ENCODE measurements around the gene NSD2. TPM values are rescaled to one million over a fixed set of nuclear protein-coding genes. Genes with fewer than 3 reads are reported as not detected.

Gene NSD2
- total RNA-seq, 2 donors from 2014 or later: 80.1 to 176 TPM

DNA sequence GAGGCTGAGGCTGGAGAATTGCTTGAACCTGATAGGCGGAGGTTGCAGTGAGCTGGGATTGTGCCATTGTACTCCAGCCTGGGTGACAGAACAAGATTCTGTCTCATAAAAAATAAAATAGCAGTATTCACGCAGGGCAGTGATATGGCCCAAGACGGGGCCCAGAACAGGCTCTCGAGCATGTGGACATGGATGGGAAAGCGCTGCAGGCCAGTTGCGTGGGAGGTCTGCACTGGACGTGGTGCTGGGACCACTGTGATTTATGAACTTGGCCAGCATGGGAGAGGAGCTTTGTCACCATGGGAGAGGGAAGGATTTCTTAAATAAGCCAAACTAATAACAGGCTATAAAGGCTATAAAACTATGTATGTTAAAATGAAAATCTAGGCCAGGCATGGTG lies 51.6 kb downstream of the NSD2 start:
- peaks cover 6% of the 10 kb centered on the region for H3K36me3 ChIP-seq

GRCh38 chr4:1927675-1928074 lies 56.5 kb downstream of the NSD2 start:
- TF ChIP-seq CTCF (IDR thresholded peaks at IDR 0.05): no peak
- Histone ChIP-seq H3K27ac (no peak overlapping the region), H3K36me3 (peaks cover 1% of the 10 kb centered on the region), H3K4me1 (no peaks in the 10 kb centered on the region), H3K4me3 (no peak overlapping the region), H3K9me3 (no peaks in the 10 kb centered on the region), H3K9ac (ENCODE audit: low read depth in 2 of 2, low read length in 2 of 2) (no peak overlapping the region), H3K27me3 (no peaks in the 10 kb centered on the region)
- DNase-seq: no peak
- intact Hi-C loops (cut with DNase I): no loop called here

More for the DNA sequence above, 51.6 kb downstream of the NSD2 start:
- Histone ChIP-seq H3K9me3 (no peaks in the 10 kb centered on the region), H3K4me1 (no peaks in the 10 kb centered on the region), H3K4me3 (no peak overlapping the region), H3K27me3 (no peaks in the 10 kb centered on the region), H3K9ac (ENCODE audit: low read depth in 2 of 2, low read length in 2 of 2) (no peak overlapping the region), H3K27ac (no peak overlapping the region)
- intact Hi-C loops (cut with DNase I): no loop called here
- TF ChIP-seq CTCF (IDR thresholded peaks at IDR 0.05): no peak
- no peak for DNase-seq

DNA sequence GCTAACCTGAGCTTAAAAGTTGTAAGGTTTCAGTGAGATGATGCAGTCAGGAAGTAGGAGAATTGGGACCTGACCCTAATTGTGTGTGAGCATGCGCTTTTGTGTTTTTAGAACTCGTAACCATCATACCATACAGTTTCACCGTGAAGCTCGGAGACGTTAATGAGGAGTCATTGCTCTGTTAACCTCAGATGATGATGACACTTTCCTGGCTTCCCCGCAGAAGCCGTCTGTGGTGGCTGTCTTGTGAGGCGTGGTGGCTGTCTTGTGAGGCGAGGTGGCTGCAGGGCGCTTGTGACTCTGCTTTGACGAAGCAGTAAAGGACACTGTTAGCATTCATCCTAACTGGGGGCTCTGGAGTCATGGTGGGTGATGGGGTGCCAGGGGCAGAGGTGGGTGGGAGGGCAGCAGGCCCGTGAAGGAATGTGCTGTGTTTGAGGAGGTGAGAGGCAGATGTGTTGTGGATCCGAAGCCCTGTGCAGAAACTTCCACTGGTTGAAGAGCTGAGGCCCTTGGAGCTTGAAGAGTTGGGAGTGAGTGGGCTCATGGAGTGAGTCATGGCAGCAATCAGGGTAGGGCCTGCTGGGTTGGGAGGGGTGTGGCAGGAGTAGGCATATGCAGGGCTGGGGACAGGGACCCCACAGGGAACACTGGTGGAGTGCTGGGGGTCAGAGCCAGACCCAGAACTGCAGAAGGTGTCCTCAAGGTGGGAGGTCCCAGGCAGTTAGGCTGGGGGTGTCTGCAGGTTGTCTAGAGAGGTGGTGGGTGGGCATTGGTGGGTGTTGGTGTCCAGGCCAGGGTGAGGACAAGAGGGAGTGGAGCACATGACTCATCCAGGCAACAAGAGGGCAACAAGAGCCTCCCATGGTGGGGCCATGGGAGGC lies 57.4 kb downstream of the NSD2 start:
- intact Hi-C loops (cut with DNase I): no loop called here
- Histone ChIP-seq H3K36me3 (peaks cover 6% of the 10 kb centered on the region), H3K4me3 (no peak overlapping the region), H3K27ac (no peak overlapping the region), H3K9ac (ENCODE audit: low read depth in 2 of 2, low read length in 2 of 2) (no peak overlapping the region), H3K27me3 (no peaks in the 10 kb centered on the region), H3K9me3 (no peaks in the 10 kb centered on the region), H3K4me1 (no peaks in the 10 kb centered on the region)
- TF ChIP-seq CTCF (IDR thresholded peaks at IDR 0.05): no peak
- DNase-seq: no peak

- Histone ChIP-seq H3K9me3 (no peaks in the 10 kb centered on the region), H3K4me1 (no peaks in the 10 kb centered on the region), H3K4me3 (no peak overlapping the region), H3K9ac (ENCODE audit: low read depth in 2 of 2, low read length in 2 of 2) (no peak overlapping the region), H3K27ac (no peak overlapping the region), H3K27me3 (no peaks in the 10 kb centered on the region), H3K36me3 (peaks cover 6% of the 10 kb centered on the region)
- DNase-seq: no peak
- TF ChIP-seq CTCF (IDR thresholded peaks at IDR 0.05): no peak
- intact Hi-C loops (cut with DNase I): no loop called here
Measured at GRCh38 chr4:1932736-1933135, 61.5 kb downstream of the NSD2 start.

GRCh38 chr4:1933700-1934099 lies 62.5 kb downstream of the NSD2 start:
- intact Hi-C loops (cut with DNase I): no loop called here
- no peak for DNase-seq
- no peaks in the 10 kb centered on the region for H3K9me3 ChIP-seq
- H3K9ac ChIP-seq (ENCODE audit: low read depth in 2 of 2, low read length in 2 of 2): no peak overlapping the region
- no peak for TF ChIP-seq CTCF (IDR thresholded peaks at IDR 0.05)
- H3K27me3 ChIP-seq: no peaks in the 10 kb centered on the region
- H3K4me1 ChIP-seq: no peaks in the 10 kb centered on the region
- no peak overlapping the region for H3K27ac ChIP-seq
- H3K4me3 ChIP-seq: no peak overlapping the region
- peaks cover 6% of the 10 kb centered on the region for H3K36me3 ChIP-seq
